GM23248 (cell line): Measurements from ENCODE around the gene C17orf113. TPM values are rescaled to one million over a fixed set of nuclear protein-coding genes. Genes with fewer than 3 reads are reported as not detected.

Source experiments
- DNase-seq: peaks from one replicate; pipeline ENCODE4 v3.0.0-alpha.2; 2015
- H2AFZ ChIP-seq: fragments of 200-600 bp; sonication (generic); 2 replicates; pipeline ENCODE4 v1.6.1; 2016; ENCODE audit warnings: antibody characterized with exemption
- H3F3A ChIP-seq: fragments of 200-600 bp; sonication (generic); 2 replicates; pipeline ENCODE4 v1.6.1; 2016; ENCODE audit warnings: mild to moderate bottlenecking, antibody characterized with exemption, mixed run types; ENCODE audit not compliant: insufficient read depth
- H3K27ac ChIP-seq: fragments of 200-600 bp; sonication (generic); 2 replicates; pipeline ENCODE4 v1.5.1; 2016; ENCODE audit warnings: mild to moderate bottlenecking
- H3K27me3 ChIP-seq: fragments of 200-600 bp; sonication (generic); replicated peaks from 2 replicates; pipeline ENCODE4 v1.6.1; 2016; ENCODE audit warnings: mild to moderate bottlenecking; ENCODE audit not compliant: insufficient read depth
- H3K36me3 ChIP-seq: fragments of 200-600 bp; sonication (generic); 2 replicates; pipeline ENCODE4 v1.6.1; 2016; ENCODE audit warnings: low read depth, mild to moderate bottlenecking
- H3K4me1 ChIP-seq: fragments of 200-600 bp; sonication (generic); 2 replicates; pipeline ENCODE4 v1.6.1; 2016; ENCODE audit warnings: mild to moderate bottlenecking; ENCODE audit not compliant: insufficient read depth
- H3K4me2 ChIP-seq: fragments of 200-600 bp; sonication (generic); one replicate; pipeline ENCODE4 v1.6.1; 2016; ENCODE audit warnings: mild to moderate bottlenecking; ENCODE audit not compliant: unreplicated experiment
- H3K4me3 ChIP-seq: fragments of 200-600 bp; sonication (generic); 2 replicates; pipeline ENCODE4 v1.5.1; 2016; ENCODE audit warnings: mild to moderate bottlenecking
- H3K79me2 ChIP-seq: fragments of 200-600 bp; sonication (generic); 2 replicates; pipeline ENCODE4 v1.6.1; 2016; ENCODE audit warnings: mild to moderate bottlenecking; ENCODE audit not compliant: insufficient read depth
- H3K9ac ChIP-seq: fragments of 200-600 bp; sonication (generic); 2 replicates; pipeline ENCODE4 v1.6.1; 2016; ENCODE audit warnings: mild to moderate bottlenecking
- H3K9me2 ChIP-seq: fragments of 200-600 bp; sonication (generic); 2 replicates; pipeline ENCODE4 v1.6.1; 2016; ENCODE audit warnings: mixed run types, mild to moderate bottlenecking, moderate library complexity; ENCODE audit not compliant: insufficient read depth
- H3K9me3 ChIP-seq: fragments of 200-600 bp; sonication (generic); one replicate; pipeline ENCODE4 v1.6.1; 2017; ENCODE audit warnings: low read depth
- H4K20me1 ChIP-seq: fragments of 200-600 bp; sonication (generic); 2 replicates; pipeline ENCODE4 v1.6.0; 2016; ENCODE audit not compliant: insufficient read depth
- EZH2 ChIP-seq: fragments of 200-600 bp; sonication (generic); IDR thresholded peaks from 2 replicates; pipeline ENCODE4 v1.6.1; 2018; ENCODE audit warnings: antibody characterized with exemption, mild to moderate bottlenecking; ENCODE audit not compliant: insufficient read depth, poor library complexity, severe bottlenecking
- EZH2phosphoT487 ChIP-seq: fragments of 200-600 bp; sonication (generic); IDR thresholded peaks from 2 replicates; pipeline ENCODE4 v1.6.1; 2018; ENCODE audit warnings: antibody characterized with exemption, moderate library complexity, mild to moderate bottlenecking, low read depth; ENCODE audit not compliant: insufficient read depth
- WGBS, 2 experiments: methylation state at CpG; one replicate each; pipeline ENCODE4 v1.1.6; 2015 to 2017; ENCODE audit warnings: low lambda C conversion rate in 2 of 2, low coverage in 1 of 2; ENCODE audit errors: missing lambda C conversion rate in 2 of 2; 5-methylcytosine and 5-hydroxymethylcytosine counted together
- in situ Hi-C: fragments of 300-500 bp; cut with MboI; formaldehyde crosslinking; loops from 2 replicates; pipeline ENCODE4 v1.15.0; 2020
- polyA plus RNA-seq: library from polyadenylated mRNA; unstranded; fragments of >200 nt; fragmentation: Nextera tagmentation; extraction: Ambion mirVana; gene quantifications from 2 replicates; pipeline ENCODE4 v1.2.1, GENCODE V29; 2016
- total RNA-seq: library from RNA; depleted of rRNA; stranded (reverse); fragments of >200 nt; shearing (Covaris generic); gene quantifications from 2 replicates; pipeline ENCODE4 v1.2.3, GENCODE V29; 2014

C17orf113 gene
- total and polyA plus RNA-seq, 2 experiments from 2014 or later = not detected

- H3K27ac ChIP-seq = no peak overlapping the region
- no peak for TF ChIP-seq EZH2
- TF ChIP-seq EZH2phosphoT487 = no peak
- in situ Hi-C loops = no loop called here
- H3K36me3 ChIP-seq = no peaks in the 10 kb centered on the region
- H3K9me3 ChIP-seq = no peaks in the 10 kb centered on the region
- H3K27me3 ChIP-seq = peaks cover 38% of the 10 kb centered on the region
- H3K4me2 ChIP-seq = no peak overlapping the region
- no peak for DNase-seq
- no peaks in the 10 kb centered on the region for H3K79me2 ChIP-seq
- H2AFZ ChIP-seq = no peak overlapping the region
- WGBS, 2 experiments = 54 to 60% methylated on average over 8 of the region's 8 CpGs
- no peaks in the 10 kb centered on the region for H4K20me1 ChIP-seq
- H3K4me1 ChIP-seq = no peaks in the 10 kb centered on the region
- no peaks in the 10 kb centered on the region for H3F3A ChIP-seq
- H3K4me3 ChIP-seq = 0 out of 2 replicates have a peak overlapping the region, but pooled peaks have one; percentile 45
- no peak overlapping the region for H3K9ac ChIP-seq
- no peaks in the 10 kb centered on the region for H3K9me2 ChIP-seq
Measured at GRCh38 chr17:42051013-42051400, 606 bp upstream of the C17orf113 start.

- Histone ChIP-seq H3K9me2 (no peaks in the 10 kb centered on the region), H3K36me3 (no peaks in the 10 kb centered on the region), H4K20me1 (no peaks in the 10 kb centered on the region), H3K27me3 (peaks cover 33% of the 10 kb centered on the region), H3K4me3 (peak overlapping the region; percentile 45), H3F3A (no peaks in the 10 kb centered on the region), H3K4me2 (peak overlapping the region; percentile 60), H2AFZ (peak overlapping the region; percentile 63), H3K9me3 (no peaks in the 10 kb centered on the region), H3K4me1 (no peaks in the 10 kb centered on the region), H3K79me2 (no peaks in the 10 kb centered on the region), H3K27ac (no peak overlapping the region), H3K9ac (0 out of 2 replicates have a peak overlapping the region, but pooled peaks have one; percentile 10)
- TF ChIP-seq EZH2 = no peak
- no peak for TF ChIP-seq EZH2phosphoT487
- no peak for DNase-seq
- in situ Hi-C loops = no loop called here
- WGBS, 2 experiments = 2 to 3% methylated on average over 2 to 7 of the region's 7 CpGs
Measured at GRCh38 chr17:42049834-42050392, 488 bp downstream of the C17orf113 start.

- Histone ChIP-seq H3K9me2 (no peaks in the 10 kb centered on the region), H3K27me3 (peaks cover 24% of the 10 kb centered on the region), H3K79me2 (no peaks in the 10 kb centered on the region), H3K4me1 (no peaks in the 10 kb centered on the region), H3K36me3 (no peaks in the 10 kb centered on the region), H3K9ac (no peak overlapping the region), H2AFZ (no peak overlapping the region), H3K4me2 (no peak overlapping the region), H3K27ac (no peak overlapping the region), H4K20me1 (no peaks in the 10 kb centered on the region), H3F3A (no peaks in the 10 kb centered on the region), H3K9me3 (no peaks in the 10 kb centered on the region), H3K4me3 (no peak overlapping the region)
- in situ Hi-C loops = no loop called here
- TF ChIP-seq EZH2 (no peak), EZH2phosphoT487 (no peak)
- no peak for DNase-seq
- WGBS, 2 experiments = 65 to 67% methylated on average over 11 to 12 of the region's 12 CpGs
Measured at GRCh38 chr17:42047343-42047742, 3.1 kb downstream of the C17orf113 start.

- 52 to 55% methylated on average over 1 of the region's 1 CpG for WGBS, 2 experiments
- H3K4me1 ChIP-seq = no peaks in the 10 kb centered on the region
- no peak for TF ChIP-seq EZH2
- TF ChIP-seq EZH2phosphoT487 = no peak
- H3K27ac ChIP-seq = no peak overlapping the region
- H3K36me3 ChIP-seq = no peaks in the 10 kb centered on the region
- in situ Hi-C loops = no loop called here
- no peak for DNase-seq
- no peak overlapping the region for H3K4me2 ChIP-seq
- no peak overlapping the region for H3K4me3 ChIP-seq
- no peaks in the 10 kb centered on the region for H3F3A ChIP-seq
- no peaks in the 10 kb centered on the region for H3K9me2 ChIP-seq
- no peaks in the 10 kb centered on the region for H3K9me3 ChIP-seq
- peaks cover 17% of the 10 kb centered on the region for H3K27me3 ChIP-seq
- H3K9ac ChIP-seq = no peak overlapping the region
- H2AFZ ChIP-seq = no peak overlapping the region
- H4K20me1 ChIP-seq = no peaks in the 10 kb centered on the region
- H3K79me2 ChIP-seq = no peaks in the 10 kb centered on the region
Measured at GRCh38 chr17:42045719-42046118, 4.7 kb downstream of the C17orf113 start.
